ENCODE measurements around the gene FRMD6. TPM values are rescaled to one million over a fixed set of nuclear protein-coding genes. Genes with fewer than 3 reads are reported as not detected.

FRMD6 gene
- total RNA-seq, 2 donors from 2014 or later: 2.7 to 9.5 TPM

Other genes with a start within 250 kb of the FRMD6 start
- 10 to 100 TPM in 1 of 2 donors, 1 to 10 TPM in 1; 4.9 to 18.2 TPM for gene GNG2, start 208.7 kb downstream of the FRMD6 start, total RNA-seq